Esophagus squamous epithelium (tissue), 5 donors: ENCODE data around the gene RNF128. TPM values are rescaled to one million over a fixed set of nuclear protein-coding genes. Genes with fewer than 3 reads are reported as not detected.
A peak's percentile ranks its signal among the peaks of the same experiment; 100 is the strongest.

ENCODE experiments used
- DNase-seq: peaks from one replicate; lab custom pipeline; 2025; lab: John Stamatoyannopoulos, UW
- H3K27ac ChIP-seq, 4 donors: fragments of 200-600 bp; sonication (generic); one replicate each; pipeline ENCODE4 v1.5.1; 2016 to 2019; ENCODE audit warnings: mild to moderate bottlenecking in 1 of 4
- H3K27me3 ChIP-seq, 4 donors: fragments of 200-600 bp; sonication (generic); 1 replicate in 3 of 4; 2 replicates in 1 of 4; pipeline versions ENCODE4 v1.5.1 to v1.6.0; 2017 to 2021; ENCODE audit warnings: antibody characterized with exemption in 1 of 4
- H3K36me3 ChIP-seq, 3 donors: fragments of 200-600 bp; sonication (generic); one replicate each; pipeline ENCODE4 v1.5.1; 2016 to 2019
- H3K4me1 ChIP-seq, 3 donors: fragments of 200-600 bp; sonication (generic); one replicate each; pipeline ENCODE4 v1.5.1; 2017 to 2019
- H3K4me3 ChIP-seq, 4 donors: fragments of 200-600 bp; sonication (generic); 1 replicate in 3 of 4; 2 replicates in 1 of 4; pipeline ENCODE4 v1.5.1; 2016 to 2019; ENCODE audit warnings: mild to moderate bottlenecking in 2 of 4, moderate library complexity in 1 of 4
- H3K9me3 ChIP-seq, 3 donors: fragments of 200-600 bp; sonication (generic); one replicate each; pipeline ENCODE4 v1.5.1; 2016 to 2019
- CTCF ChIP-seq, 6 experiments: fragments of 450-650 bp in 4 of 6; fragments of 200-600 bp in 2 of 6; sonication (generic) in 2 of 6; IDR thresholded peaks; one replicate each; pipeline ENCODE4 v1.5.1; 2016 to 2019; ENCODE audit warnings: antibody characterized with exemption in 6 of 6, mild to moderate bottlenecking in 4 of 6, moderate library complexity in 4 of 6
- POLR2A ChIP-seq, 4 donors: fragments of 450-650 bp; IDR thresholded peaks; one replicate each; pipeline ENCODE4 v1.6.1; 2017; ENCODE audit warnings: antibody characterized with exemption in 4 of 4, mild to moderate bottlenecking in 4 of 4, moderate library complexity in 3 of 4
- WGBS, 2 donors: methylation state at CpG; one replicate each; pipeline ENCODE4 v1.1.5; 2018; 5-methylcytosine and 5-hydroxymethylcytosine counted together
- intact Hi-C: fragments of 100-400 bp; cut with DNase I; formaldehyde crosslinking; loops from one replicate; pipeline ENCODE4 v1.15.0; 2022
- total RNA-seq, 4 donors: library from RNA; depleted of rRNA; stranded (reverse); fragments of >200 nt; gene quantifications; one replicate each; pipeline ENCODE4 v1.1.0, GENCODE V29; 2016
- donor health status: DM: yes; HTN: yes; CAD: no.

RNF128 gene, protein sequence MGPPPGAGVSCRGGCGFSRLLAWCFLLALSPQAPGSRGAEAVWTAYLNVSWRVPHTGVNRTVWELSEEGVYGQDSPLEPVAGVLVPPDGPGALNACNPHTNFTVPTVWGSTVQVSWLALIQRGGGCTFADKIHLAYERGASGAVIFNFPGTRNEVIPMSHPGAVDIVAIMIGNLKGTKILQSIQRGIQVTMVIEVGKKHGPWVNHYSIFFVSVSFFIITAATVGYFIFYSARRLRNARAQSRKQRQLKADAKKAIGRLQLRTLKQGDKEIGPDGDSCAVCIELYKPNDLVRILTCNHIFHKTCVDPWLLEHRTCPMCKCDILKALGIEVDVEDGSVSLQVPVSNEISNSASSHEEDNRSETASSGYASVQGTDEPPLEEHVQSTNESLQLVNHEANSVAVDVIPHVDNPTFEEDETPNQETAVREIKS
- 10 to 100 TPM in 1 of 4 donors, 1 to 10 TPM in 3; 5.9 to 13.3 (median 8.5) TPM for total RNA-seq

DNA sequence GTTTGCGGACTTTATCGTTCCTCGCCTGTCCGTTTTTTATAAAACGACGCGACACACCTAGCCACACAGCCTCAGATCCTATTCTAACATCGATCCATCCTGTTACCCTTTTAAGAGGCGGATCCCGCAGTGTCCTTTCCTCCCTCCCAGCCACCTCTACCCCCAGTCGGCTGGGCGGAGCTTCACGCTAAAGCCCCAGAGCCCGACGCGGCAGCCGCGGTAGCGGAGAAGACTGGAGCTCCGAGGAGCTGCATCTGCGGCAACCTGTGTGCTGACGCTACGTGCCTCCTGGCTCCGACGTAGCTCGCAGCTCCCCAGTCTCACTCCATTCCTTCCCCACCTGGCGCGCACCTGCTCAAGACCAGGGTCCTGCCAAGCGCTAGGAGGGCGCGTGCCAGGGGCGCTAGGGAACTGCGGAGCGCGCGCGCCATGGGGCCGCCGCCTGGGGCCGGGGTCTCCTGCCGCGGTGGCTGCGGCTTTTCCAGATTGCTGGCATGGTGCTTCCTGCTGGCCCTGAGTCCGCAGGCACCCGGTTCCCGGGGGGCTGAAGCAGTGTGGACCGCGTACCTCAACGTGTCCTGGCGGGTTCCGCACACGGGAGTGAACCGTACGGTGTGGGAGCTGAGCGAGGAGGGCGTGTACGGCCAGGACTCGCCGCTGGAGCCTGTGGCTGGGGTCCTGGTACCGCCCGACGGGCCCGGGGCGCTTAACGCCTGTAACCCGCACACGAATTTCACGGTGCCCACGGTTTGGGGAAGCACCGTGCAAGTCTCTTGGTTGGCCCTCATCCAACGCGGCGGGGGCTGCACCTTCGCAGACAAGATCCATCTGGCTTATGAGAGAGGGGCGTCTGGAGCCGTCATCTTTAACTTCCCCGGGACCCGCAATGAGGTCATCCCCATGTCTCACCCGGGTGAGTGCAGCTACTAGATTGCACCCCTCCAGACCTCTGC is at the start of gene RNF128:
RNF128 (plus strand) TSS at position 217 of the 953 bp plus-strand sequence; CDS start at position 430, 213 bp downstream.
- Histone ChIP-seq H3K36me3 (no peaks in the 10 kb centered on the region), H3K4me1 (peaks cover 0 to 4% (median 0%) of the 10 kb centered on the region in 3 donors), H3K9me3 (no peaks in the 10 kb centered on the region), H3K27me3 (peaks cover 0 to 9% (median 2%) of the 10 kb centered on the region in 4 donors), H3K27ac (peak within 1 kb of the TSS; percentile 31 to 78 (median 76)), H3K4me3 (peak within 1 kb of the TSS; percentile 54 to 70 (median 62))
- no peak for DNase-seq
- 0 to 49% methylated on average over 11 to 33 of the region's 79 CpGs for WGBS, 2 donors
- intact Hi-C loops = no loop called here
- TF ChIP-seq POLR2A (IDR thresholded peaks at IDR 0.05) (peak in 1 of 4 donors; percentile 56), CTCF (IDR thresholded peaks at IDR 0.05) (no peak)

- H3K9me3 ChIP-seq = no peaks in the 10 kb centered on the region
- H3K4me1 ChIP-seq = no peaks in the 10 kb centered on the region
- DNase-seq = no peak
- H3K27me3 ChIP-seq = no peaks in the 10 kb centered on the region
- no peak overlapping the region for H3K27ac ChIP-seq
- 28 to 52% methylated on average over 2 of the region's 2 CpGs for WGBS, 2 donors
- no peak overlapping the region for H3K4me3 ChIP-seq
- H3K36me3 ChIP-seq = no peaks in the 10 kb centered on the region
- intact Hi-C loops = no loop called here
- TF ChIP-seq POLR2A (IDR thresholded peaks at IDR 0.05) = no peak
These were observed 45.8 kb upstream of the RNF128 start for GRCh38 chrX:106680716-106681115.

DNA sequence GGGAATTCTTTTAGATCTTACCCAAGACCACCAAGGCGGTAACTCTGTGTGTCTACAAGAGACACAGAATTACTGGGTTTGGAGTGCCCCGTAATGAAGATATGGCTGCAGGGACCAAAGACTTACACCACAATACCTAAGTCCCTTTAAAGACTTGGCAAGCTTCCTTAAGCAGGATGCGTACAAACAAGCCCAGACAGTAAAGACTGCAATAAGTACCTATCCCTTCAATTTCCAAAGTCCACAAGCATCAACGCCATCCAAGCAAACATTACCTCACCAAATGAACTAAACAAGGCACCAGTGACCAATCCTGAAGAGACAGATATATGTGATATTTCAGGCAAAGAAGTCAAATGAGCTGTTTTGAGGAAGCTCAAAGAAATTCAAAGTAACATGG is 42.3 kb upstream of the RNF128 start:
- Histone ChIP-seq H3K27ac (no peak overlapping the region), H3K9me3 (no peaks in the 10 kb centered on the region), H3K4me1 (no peaks in the 10 kb centered on the region), H3K36me3 (no peaks in the 10 kb centered on the region), H3K4me3 (no peak overlapping the region), H3K27me3 (no peaks in the 10 kb centered on the region)
- intact Hi-C loops = no loop called here
- no peak for TF ChIP-seq POLR2A (IDR thresholded peaks at IDR 0.05)
- no peak for TF ChIP-seq CTCF (IDR thresholded peaks at IDR 0.05)
- 57 to 59% methylated on average over 1 to 4 of the region's 4 CpGs for WGBS, 2 donors
- no peak for DNase-seq

- intact Hi-C loops = no loop called here
- TF ChIP-seq CTCF (IDR thresholded peaks at IDR 0.05) = no peak
- TF ChIP-seq POLR2A (IDR thresholded peaks at IDR 0.05) = no peak
- Histone ChIP-seq H3K9me3 (no peaks in the 10 kb centered on the region), H3K27ac (no peak overlapping the region), H3K27me3 (no peaks in the 10 kb centered on the region), H3K36me3 (no peaks in the 10 kb centered on the region), H3K4me1 (no peaks in the 10 kb centered on the region), H3K4me3 (no peak overlapping the region)
- 68 to 83% methylated on average over 6 to 7 of the region's 7 CpGs for WGBS, 2 donors
- DNase-seq = no peak
These were observed 34.0 kb upstream of the RNF128 start for GRCh38 chrX:106692425-106693065.

DNA sequence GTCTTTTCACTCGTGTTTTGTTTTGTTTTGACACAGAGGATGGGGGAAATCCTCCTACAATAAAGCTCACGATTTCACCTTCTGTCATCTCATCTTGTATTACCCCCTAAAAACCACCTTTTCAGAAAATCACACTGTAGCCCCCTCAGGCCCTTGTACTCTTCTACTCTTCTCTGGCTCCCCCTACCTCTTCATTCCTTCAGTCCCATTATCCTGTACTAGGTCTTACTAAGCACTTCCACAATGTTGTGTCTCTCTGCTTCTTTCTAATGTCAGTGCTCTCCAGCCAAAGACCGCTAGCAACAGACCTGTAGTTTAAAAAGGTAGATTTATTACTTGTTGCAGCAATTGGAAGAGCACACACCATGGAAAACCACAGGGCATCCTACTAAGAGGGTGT is 30.0 kb upstream of the RNF128 start:
- TF ChIP-seq POLR2A (IDR thresholded peaks at IDR 0.05) (no peak), CTCF (IDR thresholded peaks at IDR 0.05) (no peak)
- no peaks in the 10 kb centered on the region for H3K4me1 ChIP-seq
- no peaks in the 10 kb centered on the region for H3K27me3 ChIP-seq
- H3K36me3 ChIP-seq = no peaks in the 10 kb centered on the region
- no peaks in the 10 kb centered on the region for H3K9me3 ChIP-seq
- intact Hi-C loops = no loop called here
- 43 to 53% methylated on average over 3 of the region's 3 CpGs for WGBS, 2 donors
- no peak overlapping the region for H3K27ac ChIP-seq
- no peak overlapping the region for H3K4me3 ChIP-seq
- no peak for DNase-seq
